Activated CD4-positive, alpha-beta memory T cell treated with anti-CD3 and anti-CD28 coated beads, Interleukin-2, amount 10 ng/mL, durations not matched to agents 7 days and 5 days (primary cell): ENCODE results near the gene AFF4. TPM values are rescaled to one million over a fixed set of nuclear protein-coding genes. Genes with fewer than 3 reads are reported as not detected.

Source experiments
- CTCF ChIA-PET: fragments of 350-600 bp; sonication (Branson Sonifier 250); formaldehyde crosslinking; loops from one replicate; lab custom pipeline; 2021; ENCODE audit warnings: antibody characterized with exemption, inconsistent platforms; lab: Charles Lee
- POLR2A ChIA-PET: fragments of 350-600 bp; sonication (Branson Sonifier 250); formaldehyde crosslinking; loops from one replicate; lab custom pipeline; 2021; ENCODE audit warnings: antibody characterized with exemption; lab: Charles Lee
- DNase-seq: peaks from one replicate; pipeline ENCODE4 v3.0.0-alpha.2; 2020
- H3K27ac Mint-ChIP-seq: one replicate; pipeline ENCODE4 v1.8.0; 2021; ENCODE audit warnings: mild to moderate bottlenecking, mixed read lengths
- H3K27me3 Mint-ChIP-seq: one replicate; pipeline ENCODE4 v1.8.0; 2021; ENCODE audit warnings: mixed read lengths
- H3K36me3 Mint-ChIP-seq: one replicate; pipeline ENCODE4 v1.8.0; 2021; ENCODE audit warnings: low read depth, mixed read lengths
- H3K4me1 Mint-ChIP-seq: one replicate; pipeline ENCODE4 v1.8.0; 2021; ENCODE audit warnings: mixed read lengths
- H3K4me3 Mint-ChIP-seq: one replicate; pipeline ENCODE4 v1.8.0; 2021; ENCODE audit warnings: mild to moderate bottlenecking, mixed read lengths
- H3K9me3 Mint-ChIP-seq: one replicate; pipeline ENCODE4 v1.8.0; 2021; ENCODE audit warnings: mixed read lengths
- total RNA-seq, 2 experiments: library from RNA; stranded (reverse); gene quantifications; one replicate each; pipeline ENCODE4 v1.2.3, GENCODE V29; 2021

AFF4 gene
- total RNA-seq, 2 experiments from 2014 or later: 33.1 to 33.3 TPM

DNA sequence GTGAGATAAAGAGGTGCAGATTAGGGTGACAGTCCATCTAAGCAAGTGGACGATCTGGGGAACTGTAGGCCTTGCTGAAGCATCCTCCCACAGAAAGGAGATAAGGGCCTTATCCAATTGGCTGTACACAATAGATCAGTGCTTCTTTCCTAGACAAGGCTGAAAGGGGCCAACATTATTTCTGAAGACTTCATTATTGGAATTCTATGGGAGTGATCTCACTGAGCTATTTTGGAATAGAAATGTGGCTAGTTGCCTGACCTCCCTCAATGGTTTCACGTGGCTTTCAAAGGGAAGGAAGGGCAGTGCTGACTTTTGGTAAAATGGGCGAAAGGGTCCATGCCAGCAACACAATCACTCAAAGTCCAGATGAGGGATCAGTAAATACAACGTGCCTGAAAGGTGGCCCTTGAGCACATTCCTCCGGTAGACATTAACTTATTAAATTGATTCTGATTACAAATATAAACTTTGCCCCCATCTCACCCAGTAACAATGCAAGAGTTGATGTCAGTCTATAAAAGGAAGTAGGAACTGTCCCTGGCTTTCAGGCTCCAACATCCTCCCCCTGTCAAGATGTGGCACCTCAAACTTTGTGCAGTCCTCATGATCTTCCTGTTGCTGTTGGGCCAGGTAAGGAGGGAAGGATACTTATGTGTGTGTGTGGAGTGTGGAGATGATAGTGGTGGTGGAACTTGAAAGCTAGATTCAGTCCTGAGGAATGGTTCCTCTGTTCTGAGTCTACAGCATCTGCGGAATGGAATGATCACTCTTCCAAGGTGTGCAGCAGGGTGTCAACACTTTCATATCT is 90.1 kb downstream of the AFF4 start, which contains the start of gene LEAP2:
TSS of gene LEAP2 (plus strand) at position 550 of the 811 bp plus-strand sequence. CDS start at position 577, 27 bp downstream.
- no peaks in the 10 kb centered on the region for H3K27me3 Mint-ChIP-seq
- H3K4me3 Mint-ChIP-seq: no peak within 1 kb of the TSS
- H3K27ac Mint-ChIP-seq: no peak within 1 kb of the TSS
- ChIA-PET POLR2A (interaction anchor here (1.4 kb wide), 1 partner anchor 10 kb away, joined by 4 read pairs; no protein-coding TSS in a partner anchor), CTCF (interaction anchor here (1.2 to 1.4 kb wide), 2 partner anchors 9 to 10 kb away, joined by 3 to 6 read pairs; no protein-coding TSS in a partner anchor)
- no peak for DNase-seq
- H3K36me3 Mint-ChIP-seq: peaks cover 35% of the 10 kb centered on the region
- H3K4me1 Mint-ChIP-seq: peaks cover 5% of the 10 kb centered on the region
- H3K9me3 Mint-ChIP-seq: no peaks in the 10 kb centered on the region

- Mint-ChIP-seq H3K36me3 (peaks cover 36% of the 10 kb centered on the region), H3K4me1 (peaks cover 9% of the 10 kb centered on the region), H3K4me3 (no peak overlapping the region), H3K27me3 (no peaks in the 10 kb centered on the region), H3K27ac (no peak overlapping the region), H3K9me3 (no peaks in the 10 kb centered on the region)
- CTCF ChIA-PET: interaction anchor here (0.5 to 1.4 kb wide), 3 partner anchors 9 to 139 kb away, joined by 3 to 6 read pairs (median 3); no protein-coding TSS in a partner anchor
- POLR2A ChIA-PET: interaction anchor here (1.4 kb wide), 1 partner anchor 11 kb away, joined by 4 read pairs; no protein-coding TSS in a partner anchor
- no peak for DNase-seq
Observed at GRCh38 chr5:132872788-132873118, 90.7 kb downstream of the AFF4 start.

DNA sequence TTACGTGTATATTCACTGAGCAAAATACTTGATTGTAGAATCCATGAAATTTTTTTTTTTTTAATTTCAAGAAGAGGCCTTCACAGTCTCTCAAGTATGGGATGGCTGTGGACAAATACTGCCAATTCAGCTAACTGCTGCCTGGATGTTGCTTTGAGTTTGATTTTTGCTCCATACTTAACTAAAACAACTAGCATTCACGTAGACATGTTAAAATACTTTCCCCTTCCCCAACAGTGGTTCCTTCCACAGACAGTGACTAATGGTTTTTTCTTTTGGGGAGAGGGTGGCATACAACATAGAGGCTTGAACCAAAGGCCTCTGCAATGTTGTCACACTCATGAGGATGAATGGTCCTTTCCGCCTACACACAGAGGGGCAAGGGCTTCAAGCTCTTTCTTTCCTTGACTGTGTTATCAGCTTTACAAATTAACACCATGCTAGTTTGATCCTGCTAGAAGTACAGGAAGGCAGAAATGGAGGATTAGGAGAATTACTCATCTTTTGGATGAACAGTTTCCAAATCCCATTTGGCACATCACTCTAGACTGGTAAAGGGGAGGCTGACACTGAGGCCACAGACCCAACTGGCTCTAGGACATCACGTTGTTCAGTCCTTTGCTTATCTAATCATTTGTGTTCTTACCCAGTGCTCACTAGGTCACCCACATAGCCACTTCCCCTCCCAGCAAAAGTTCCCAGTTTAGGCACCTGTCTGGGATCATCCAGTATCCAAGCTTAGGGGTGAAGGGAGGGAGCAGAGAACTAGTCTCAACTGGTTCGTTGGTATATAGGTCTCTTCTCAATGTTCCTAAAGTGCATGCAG is 91.8 kb downstream of the AFF4 start:
- H3K27me3 Mint-ChIP-seq: no peaks in the 10 kb centered on the region
- ChIA-PET POLR2A (no interaction called here), CTCF (interaction anchor here (1.2 to 1.4 kb wide), 2 partner anchors 10 to 12 kb away, joined by 3 to 6 read pairs; no protein-coding TSS in a partner anchor)
- H3K9me3 Mint-ChIP-seq: no peaks in the 10 kb centered on the region
- no peak for DNase-seq
- H3K4me1 Mint-ChIP-seq: peaks cover 16% of the 10 kb centered on the region
- H3K27ac Mint-ChIP-seq: peak overlapping the region; percentile 23
- peaks cover 37% of the 10 kb centered on the region for H3K36me3 Mint-ChIP-seq
- H3K4me3 Mint-ChIP-seq: no peak overlapping the region

GRCh38 chr5:132870801-132871200 is 92.6 kb downstream of the AFF4 start:
- DNase-seq: no peak
- H3K9me3 Mint-ChIP-seq: no peaks in the 10 kb centered on the region
- CTCF ChIA-PET: interaction anchor here (1.1 to 1.5 kb wide), 2 partner anchors 12 to 16 kb away, joined by 3 to 7 read pairs; no protein-coding TSS in a partner anchor
- POLR2A ChIA-PET: interaction anchor here (1.2 kb wide), 1 partner anchor 181 kb away, joined by 4 read pairs; the partner anchor contains the start of gene HSPA4
- no peak overlapping the region for H3K27ac Mint-ChIP-seq
- peaks cover 41% of the 10 kb centered on the region for H3K36me3 Mint-ChIP-seq
- peaks cover 23% of the 10 kb centered on the region for H3K4me1 Mint-ChIP-seq
- no peak overlapping the region for H3K4me3 Mint-ChIP-seq
- no peaks in the 10 kb centered on the region for H3K27me3 Mint-ChIP-seq

- Mint-ChIP-seq H3K36me3 (peaks cover 40% of the 10 kb centered on the region), H3K4me1 (peaks cover 30% of the 10 kb centered on the region), H3K27ac (no peak overlapping the region), H3K27me3 (no peaks in the 10 kb centered on the region), H3K9me3 (no peaks in the 10 kb centered on the region), H3K4me3 (no peak overlapping the region)
- DNase-seq: no peak
- POLR2A ChIA-PET: interaction anchor here (3.0 to 3.8 kb wide), 2 partner anchors 8 to 183 kb away, joined by 10 to 25 read pairs; partner anchors contain the start of gene HSPA4
- CTCF ChIA-PET: interaction anchor here (0.7 to 1.2 kb wide), 3 partner anchors 26 to 60 kb away, joined by 3 read pairs; no protein-coding TSS in a partner anchor
Observed at GRCh38 chr5:132868754-132869153, 94.7 kb downstream of the AFF4 start.

- Mint-ChIP-seq H3K36me3 (peaks cover 30% of the 10 kb centered on the region), H3K4me1 (peaks cover 31% of the 10 kb centered on the region), H3K4me3 (peak overlapping the region; percentile 96), H3K9me3 (no peaks in the 10 kb centered on the region), H3K27me3 (no peaks in the 10 kb centered on the region), H3K27ac (peak overlapping the region; percentile 94)
- DNase-seq: no peak
- ChIA-PET CTCF (interaction anchor here (0.9 to 2.0 kb wide), 6 partner anchors 9 to 340 kb away, joined by 3 to 7 read pairs (median 4); partner anchors contain the start of gene SHROOM1), POLR2A (interaction anchor here (0.7 to 4.0 kb wide), 10 partner anchors 10 to 455 kb away, joined by 3 to 25 read pairs (median 8); partner anchors contain the start of genes AFF4, HSPA4, IRF1 and KIF3A)
Observed at GRCh38 chr5:132867046-132867451, 96.4 kb downstream of the AFF4 start.

- Mint-ChIP-seq H3K9me3 (no peaks in the 10 kb centered on the region), H3K27ac (peak within 1 kb of the TSS; percentile 94), H3K27me3 (no peaks in the 10 kb centered on the region), H3K4me1 (peaks cover 31% of the 10 kb centered on the region), H3K36me3 (peaks cover 30% of the 10 kb centered on the region), H3K4me3 (peak within 1 kb of the TSS; percentile 96)
- peak; percentile 93 for DNase-seq
- ChIA-PET POLR2A (interaction anchor here (0.5 to 4.0 kb wide), 15 partner anchors 10 to 455 kb away, joined by 3 to 25 read pairs (median 3); partner anchors contain the start of genes AFF4, HSPA4, IRF1 and KIF3A), CTCF (interaction anchor here (0.9 to 2.0 kb wide), 6 partner anchors 14 to 339 kb away, joined by 3 to 7 read pairs (median 4); partner anchors contain the start of gene SHROOM1)
Observed at GRCh38 chr5:132866342-132867045, 96.9 kb downstream of the AFF4 start, which contains the start of the genes GDF9 and UQCRQ. Gene GDF9 (minus strand): TSS chr5:132866469. CDS start chr5:132864533, 1,936 bp downstream. Gene UQCRQ (plus strand): TSS chr5:132866642. CDS start chr5:132866882, 240 bp downstream.

GRCh38 chr5:132865668-132866341 is 97.6 kb downstream of the AFF4 start:
- POLR2A ChIA-PET: interaction anchor here (0.5 to 4.0 kb wide), 14 partner anchors 9 to 1317 kb away, joined by 3 to 25 read pairs (median 3); partner anchors contain the start of genes AFF4, HSPA4, KIF3A and SOWAHA
- peak overlapping the region; percentile 96 for H3K4me3 Mint-ChIP-seq

DNA sequence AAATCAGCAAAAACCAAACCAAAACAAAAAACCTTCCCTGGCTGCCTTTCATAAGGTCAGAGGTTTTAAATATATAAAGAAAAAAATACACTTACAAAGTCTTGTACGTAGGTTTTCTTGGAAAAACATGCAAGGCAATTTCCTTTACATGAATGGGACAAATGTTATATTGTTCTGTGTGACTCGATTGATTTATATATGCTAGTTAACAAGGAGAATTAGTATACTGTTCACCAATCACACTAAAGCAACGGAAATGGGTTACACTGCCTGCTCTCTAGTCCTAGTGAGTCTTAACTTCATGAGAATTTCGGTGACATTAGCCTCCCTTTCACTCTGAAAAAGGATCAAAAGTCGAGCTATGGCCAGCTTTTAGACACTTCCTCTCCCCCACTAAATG is 102.7 kb downstream of the AFF4 start:
- Mint-ChIP-seq H3K4me1 (peaks cover 13% of the 10 kb centered on the region), H3K27ac (no peak overlapping the region), H3K27me3 (peaks cover 1% of the 10 kb centered on the region), H3K4me3 (no peak overlapping the region), H3K36me3 (no peaks in the 10 kb centered on the region), H3K9me3 (no peaks in the 10 kb centered on the region)
- POLR2A ChIA-PET: no interaction called here
- CTCF ChIA-PET: interaction anchor here (0.7 to 2.4 kb wide), 3 partner anchors 23 to 53 kb away, joined by 3 to 8 read pairs (median 8); no protein-coding TSS in a partner anchor
- DNase-seq: no peak

More at GRCh38 chr5:132865668-132866341, 97.6 kb downstream of the AFF4 start:
- H3K27ac Mint-ChIP-seq: peak overlapping the region; percentile 94
- no peaks in the 10 kb centered on the region for H3K27me3 Mint-ChIP-seq
- peaks cover 31% of the 10 kb centered on the region for H3K4me1 Mint-ChIP-seq
- no peak for DNase-seq
- H3K36me3 Mint-ChIP-seq: peaks cover 27% of the 10 kb centered on the region
- CTCF ChIA-PET: interaction anchor here (0.9 to 2.0 kb wide), 5 partner anchors 18 to 339 kb away, joined by 3 to 7 read pairs (median 4); partner anchors contain the start of gene SHROOM1
- H3K9me3 Mint-ChIP-seq: no peaks in the 10 kb centered on the region

DNA sequence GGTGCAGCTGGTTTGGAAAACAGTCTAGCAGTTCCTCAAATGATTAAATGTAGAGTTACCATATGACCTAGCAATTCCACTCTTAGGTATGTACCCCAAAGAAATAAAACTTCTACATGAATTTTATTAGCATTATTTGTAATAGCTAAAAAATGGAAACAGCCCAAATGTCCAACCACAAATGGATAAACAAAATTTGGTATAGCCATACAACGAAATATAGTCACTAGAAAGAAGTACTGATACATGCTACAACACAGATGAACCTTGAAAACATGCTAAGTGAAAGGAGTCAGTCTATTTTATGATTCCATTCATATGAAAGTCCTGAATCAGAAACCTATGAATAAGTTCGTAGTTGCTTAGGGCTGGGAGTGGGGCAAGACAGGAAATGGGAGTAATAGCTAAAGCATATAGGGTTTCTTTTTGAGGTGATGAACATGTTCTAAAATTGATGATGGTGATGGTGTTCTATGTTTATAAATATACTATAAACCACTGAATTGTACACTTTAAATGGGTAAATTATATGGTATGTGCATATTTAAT is 103.5 kb downstream of the AFF4 start:
- Mint-ChIP-seq H3K4me1 (peaks cover 8% of the 10 kb centered on the region), H3K27ac (no peak overlapping the region), H3K4me3 (no peak overlapping the region), H3K27me3 (peaks cover 1% of the 10 kb centered on the region), H3K36me3 (no peaks in the 10 kb centered on the region), H3K9me3 (no peaks in the 10 kb centered on the region)
- no peak for DNase-seq
- ChIA-PET POLR2A (no interaction called here), CTCF (interaction anchor here (0.7 to 2.4 kb wide), 2 partner anchors 23 to 52 kb away, joined by 3 to 8 read pairs; no protein-coding TSS in a partner anchor)
